Small intestine (tissue), 7 donors: ENCODE results near the gene C18orf63. TPM values are rescaled to one million over a fixed set of nuclear protein-coding genes. Genes with fewer than 3 reads are reported as not detected.

ENCODE experiments used
- DNase-seq, 2 donors: peaks; one replicate each; pipeline versions ENCODE4 v3.0.0 to v3.0.0-alpha.2; 2013
- FAIRE-seq: peaks from 2 replicates; lab custom pipeline; 2012; peaks lifted over from hg19 to GRCh38; lab: Jason Lieb, UNC
- H3K27ac ChIP-seq, 3 donors: one replicate each; pipeline ENCODE4 v1.5.1; 2013; ENCODE audit warnings: low read length in 2 of 3, mild to moderate bottlenecking in 2 of 3, control low read depth in 1 of 3, inconsistent platforms in 1 of 3, low read depth in 1 of 3, moderate library complexity in 1 of 3
- H3K27me3 ChIP-seq, 3 donors: one replicate each; pipeline ENCODE4 v1.6.1; 2013; ENCODE audit warnings: low read length in 3 of 3, inconsistent platforms in 1 of 3; ENCODE audit not compliant: control insufficient read depth in 3 of 3, insufficient read depth in 3 of 3
- H3K36me3 ChIP-seq, 3 donors: one replicate each; pipeline ENCODE4 v1.6.1; 2013; ENCODE audit warnings: low read length in 3 of 3, inconsistent platforms in 1 of 3, low read depth in 1 of 3, mild to moderate bottlenecking in 1 of 3, moderate library complexity in 1 of 3; ENCODE audit not compliant: control insufficient read depth in 3 of 3, insufficient read depth in 2 of 3
- H3K4me1 ChIP-seq, 3 donors: one replicate each; pipeline ENCODE4 v1.6.1; 2013; ENCODE audit warnings: low read length in 2 of 3, inconsistent platforms in 1 of 3, low read depth in 1 of 3, mild to moderate bottlenecking in 1 of 3, moderate library complexity in 1 of 3; ENCODE audit not compliant: control insufficient read depth in 3 of 3, insufficient read depth in 2 of 3
- H3K4me3 ChIP-seq, 3 donors: one replicate each; pipeline ENCODE4 v1.5.1; 2013; ENCODE audit warnings: low read length in 3 of 3, control low read depth in 1 of 3, inconsistent platforms in 1 of 3, low read depth in 1 of 3, mild to moderate bottlenecking in 1 of 3, moderate library complexity in 1 of 3
- H3K9me3 ChIP-seq, 2 donors: one replicate each; pipeline ENCODE4 v1.6.1; 2013; ENCODE audit warnings: low read depth in 1 of 2, low read length in 1 of 2; ENCODE audit not compliant: control insufficient read depth in 2 of 2, insufficient read depth in 1 of 2
- WGBS, 3 donors: extraction: QIAGEN DNeasy Blood & Tissue Kit; methylation state at CpG; one replicate each; pipeline ENCODE4 v1.1.7; 2013; 5-methylcytosine and 5-hydroxymethylcytosine counted together
- polyA plus RNA-seq, 4 donors: library from polyadenylated mRNA; stranded (reverse) in 3 of 4; unstranded in 1 of 4; fragments of 200-250 nt in 3 of 4; fragments of 120-200 nt in 1 of 4; gene quantifications; one replicate each; pipeline versions ENCODE4 v1.2.1 to v1.2.3, GENCODE V29; 2013
- donor health status: healthy with polysubstance abuse.
- donor health status: control.
- donor health status: control.
- donor health status: Bipolar disorder and iron deficiency.
- donor health status: healthy.

Gene C18orf63
- polyA plus RNA-seq, 4 donors = not detected

DNA sequence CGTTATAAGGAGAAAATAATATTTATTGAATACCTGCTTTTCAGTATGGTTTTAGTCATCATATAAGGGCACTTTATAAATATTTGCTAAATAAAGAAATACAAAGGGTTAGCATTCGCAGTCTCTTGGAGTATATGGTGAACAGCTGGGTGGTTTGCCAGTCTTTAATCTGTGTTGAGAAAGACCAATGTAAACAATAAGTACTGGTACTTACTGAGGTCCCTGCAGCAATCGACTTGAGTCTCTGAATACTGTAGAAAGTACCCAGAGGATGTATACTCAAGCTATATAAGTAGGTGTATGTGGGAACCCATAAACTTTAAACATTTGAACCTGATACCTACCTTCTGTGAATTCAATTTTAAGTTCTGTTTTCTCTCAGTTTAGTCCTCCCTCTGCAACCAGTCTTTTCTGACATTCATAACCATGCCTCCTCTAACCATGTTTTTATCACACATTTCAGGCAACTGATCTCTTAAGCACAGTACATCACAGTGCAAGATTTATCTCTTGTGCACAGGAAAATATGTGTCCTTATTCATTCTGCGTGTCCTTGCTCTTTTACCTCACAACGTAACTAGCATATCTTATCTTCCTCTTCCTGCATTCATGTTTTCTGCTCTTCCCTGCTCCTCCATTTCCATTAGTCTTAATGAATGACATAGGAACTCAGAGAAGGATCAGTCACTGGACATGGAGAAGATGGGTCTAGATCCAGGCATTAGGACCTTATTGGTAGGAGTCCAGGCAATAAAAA is 21.7 kb downstream of the C18orf63 start:
- FAIRE-seq (no peak), DNase-seq (no peak)
- H3K4me3 ChIP-seq = no peak overlapping the region
- H3K27me3 ChIP-seq = no peaks in the 10 kb centered on the region
- no peaks in the 10 kb centered on the region for H3K9me3 ChIP-seq
- H3K27ac ChIP-seq = no peak overlapping the region
- H3K4me1 ChIP-seq = no peaks in the 10 kb centered on the region
- H3K36me3 ChIP-seq = no peaks in the 10 kb centered on the region
- WGBS, 3 donors = 74 to 81% (median 78%) methylated on average over 5 of the region's 5 CpGs

DNA sequence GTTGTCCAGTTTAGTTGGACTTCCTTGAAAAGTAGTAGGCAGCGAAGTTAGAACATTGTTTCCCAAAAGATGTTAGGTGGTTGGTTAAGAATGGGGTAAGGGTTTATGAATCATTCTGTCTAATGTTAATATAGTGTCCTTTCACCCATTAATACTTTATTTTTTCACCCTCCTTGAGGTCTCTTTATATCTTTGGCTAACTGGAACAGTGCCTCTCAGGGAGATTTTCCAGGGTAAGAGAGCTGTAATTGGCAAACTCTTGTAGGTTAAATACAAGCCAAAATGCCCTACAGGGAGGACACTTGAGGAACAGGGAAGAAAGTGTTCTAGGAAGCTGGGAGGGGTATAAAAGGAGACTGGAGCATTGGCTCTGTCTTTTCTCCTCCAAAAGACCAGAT is 22.3 kb downstream of the C18orf63 start:
- Histone ChIP-seq H3K9me3 (no peaks in the 10 kb centered on the region), H3K27me3 (no peaks in the 10 kb centered on the region), H3K4me3 (no peak overlapping the region), H3K36me3 (no peaks in the 10 kb centered on the region), H3K27ac (no peak overlapping the region), H3K4me1 (no peaks in the 10 kb centered on the region)
- FAIRE-seq = no peak
- 81 to 92% (median 86%) methylated on average over 1 of the region's 1 CpG for WGBS, 3 donors
- DNase-seq = no peak

DNA sequence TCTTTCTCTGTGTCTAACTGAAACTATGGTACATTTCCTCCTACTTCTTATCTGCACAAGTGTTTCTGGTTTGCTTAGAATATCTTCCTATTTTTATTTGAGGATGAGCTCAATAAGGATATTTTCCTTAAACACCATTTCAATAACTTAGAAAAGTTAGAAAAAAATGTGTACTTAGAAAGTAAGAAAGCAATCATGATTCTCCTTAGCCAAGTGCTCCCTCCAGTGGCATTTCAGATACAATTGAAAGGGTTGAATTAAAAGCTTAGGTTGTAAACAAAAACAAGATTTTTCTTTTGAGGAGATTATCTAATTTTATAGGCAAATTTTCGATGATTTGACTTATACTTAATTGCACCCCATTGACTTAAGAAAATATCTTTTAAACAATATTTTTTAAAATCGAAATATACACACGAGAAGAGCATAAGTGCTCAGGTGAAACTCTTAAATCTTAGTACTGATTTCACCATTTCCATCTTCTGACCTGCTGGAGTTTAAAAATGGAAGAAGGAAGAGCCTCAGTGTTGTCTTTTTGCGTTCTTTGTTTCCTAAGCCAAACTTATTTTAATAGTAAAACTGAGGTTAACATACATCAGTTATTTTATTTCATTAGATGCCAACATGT is 26.9 kb downstream of the C18orf63 start:
- 11 to 19% (median 19%) methylated on average over 4 of the region's 4 CpGs for WGBS, 3 donors
- H3K36me3 ChIP-seq = no peaks in the 10 kb centered on the region
- H3K27me3 ChIP-seq = no peaks in the 10 kb centered on the region
- H3K4me3 ChIP-seq = no peak overlapping the region
- H3K9me3 ChIP-seq = no peaks in the 10 kb centered on the region
- H3K27ac ChIP-seq = no peak overlapping the region
- DNase-seq (peak; percentile 64 to 72), FAIRE-seq (peak; percentile 81)
- H3K4me1 ChIP-seq = no peaks in the 10 kb centered on the region

DNA sequence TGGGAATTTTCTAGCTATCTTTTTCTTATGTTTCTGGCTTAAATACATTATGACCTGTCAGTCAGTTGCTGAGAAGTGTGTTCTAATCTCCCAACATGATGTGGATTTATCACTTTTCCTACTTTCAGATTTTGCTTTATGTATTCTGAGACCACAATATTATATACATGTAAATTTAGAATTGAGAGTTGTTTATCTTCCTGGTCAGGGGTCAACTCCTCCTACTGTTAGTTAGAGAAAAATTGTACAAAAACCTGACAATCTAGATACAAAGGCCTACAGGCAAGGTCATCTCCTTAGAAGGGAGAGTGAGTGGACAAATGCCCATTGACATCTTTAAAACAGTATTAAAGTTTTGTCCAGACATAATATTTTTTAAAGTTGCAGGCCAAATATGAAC is 30.6 kb downstream of the C18orf63 start:
- Histone ChIP-seq H3K27me3 (no peaks in the 10 kb centered on the region), H3K9me3 (no peaks in the 10 kb centered on the region), H3K4me3 (no peak overlapping the region), H3K36me3 (no peaks in the 10 kb centered on the region), H3K27ac (no peak overlapping the region), H3K4me1 (no peaks in the 10 kb centered on the region)
- DNase-seq (no peak), FAIRE-seq (no peak)

DNA sequence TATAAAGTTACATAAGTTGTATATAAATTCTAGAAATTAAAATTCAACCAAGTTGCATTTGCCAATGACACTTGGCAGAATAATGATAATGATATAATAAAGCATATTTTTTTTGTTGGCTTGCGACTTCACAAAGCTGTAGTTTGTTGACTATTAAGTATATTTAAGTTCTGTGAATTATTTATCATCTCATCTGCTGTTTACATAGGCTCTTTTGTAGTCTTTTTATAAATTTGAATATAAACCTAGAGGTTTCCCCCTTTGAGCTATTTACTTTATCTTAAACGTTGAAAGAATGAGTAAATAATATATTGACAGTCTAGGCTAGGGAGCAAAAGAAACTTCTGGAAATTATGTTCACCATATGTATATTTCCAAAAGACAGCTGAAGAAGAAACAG is 32.9 kb downstream of the C18orf63 start:
- no peak for FAIRE-seq
- Histone ChIP-seq H3K36me3 (no peaks in the 10 kb centered on the region), H3K9me3 (no peaks in the 10 kb centered on the region), H3K27ac (no peak overlapping the region), H3K27me3 (no peaks in the 10 kb centered on the region), H3K4me1 (no peaks in the 10 kb centered on the region), H3K4me3 (no peak overlapping the region)
- DNase-seq = no peak
- 56 to 64% (median 61%) methylated on average over 2 of the region's 2 CpGs for WGBS, 3 donors

DNA sequence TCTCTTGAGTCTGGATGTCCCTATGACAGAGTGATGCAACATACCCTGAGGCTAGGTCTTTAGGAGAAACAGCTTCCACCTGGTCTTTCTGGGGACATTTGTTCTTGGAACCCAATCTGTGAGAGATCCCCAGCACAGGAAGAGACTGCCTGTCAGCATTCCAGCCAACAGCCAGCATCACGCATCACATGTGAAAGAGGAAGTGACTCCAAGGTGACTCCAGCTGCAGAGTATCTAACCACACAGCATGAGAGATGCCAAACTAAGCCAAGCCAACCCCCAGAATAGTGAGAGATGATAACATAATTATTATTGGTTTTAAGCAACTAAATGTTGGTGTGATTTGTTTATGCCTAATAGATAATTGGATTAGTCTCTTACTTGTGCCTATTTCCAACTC is 35.7 kb downstream of the C18orf63 start:
- DNase-seq (no peak), FAIRE-seq (no peak)
- H3K27ac ChIP-seq = no peak overlapping the region
- 58 to 82% (median 74%) methylated on average over 1 of the region's 1 CpG for WGBS, 3 donors
- H3K4me3 ChIP-seq = no peak overlapping the region
- no peaks in the 10 kb centered on the region for H3K4me1 ChIP-seq
- H3K9me3 ChIP-seq = no peaks in the 10 kb centered on the region
- H3K36me3 ChIP-seq = no peaks in the 10 kb centered on the region
- no peaks in the 10 kb centered on the region for H3K27me3 ChIP-seq

DNA sequence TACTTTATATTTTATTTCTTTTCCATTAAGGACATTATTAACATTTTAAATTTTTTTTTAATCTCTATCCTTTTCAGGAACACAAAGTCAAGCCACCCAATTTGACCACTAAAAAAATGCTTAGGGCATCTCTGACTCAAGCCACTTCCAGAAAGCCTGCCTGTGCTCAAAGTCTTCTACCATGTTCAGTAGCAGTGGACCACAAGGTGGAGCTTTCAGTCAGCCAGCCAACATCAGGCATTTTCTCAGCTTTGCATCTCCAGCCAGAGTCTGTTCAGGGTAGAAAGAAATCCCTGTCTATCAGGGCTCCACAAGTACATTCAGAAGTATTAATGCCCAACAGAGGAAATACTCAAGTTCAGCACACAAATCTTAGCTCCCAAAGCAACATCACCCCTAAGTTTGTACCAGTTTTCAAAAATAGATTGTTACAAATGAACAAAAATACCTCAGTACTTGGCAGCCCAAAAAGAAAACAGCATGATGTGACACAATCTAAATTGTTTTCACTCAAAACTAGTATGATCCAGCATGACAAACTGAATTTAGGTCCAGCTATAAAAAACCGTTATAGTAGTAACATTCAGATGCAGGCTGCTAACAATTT is 37.6 kb downstream of the C18orf63 start:
- Histone ChIP-seq H3K4me3 (no peak overlapping the region), H3K4me1 (peaks cover 0 to 2% (median 2%) of the 10 kb centered on the region in 3 donors), H3K27me3 (no peaks in the 10 kb centered on the region), H3K36me3 (no peaks in the 10 kb centered on the region), H3K9me3 (no peaks in the 10 kb centered on the region), H3K27ac (no peak overlapping the region)
- peak; percentile 78 to 83 for DNase-seq
- FAIRE-seq = peak; percentile 26
- WGBS, 3 donors = 80 to 92% (median 82%) methylated on average over 1 of the region's 1 CpG

DNA sequence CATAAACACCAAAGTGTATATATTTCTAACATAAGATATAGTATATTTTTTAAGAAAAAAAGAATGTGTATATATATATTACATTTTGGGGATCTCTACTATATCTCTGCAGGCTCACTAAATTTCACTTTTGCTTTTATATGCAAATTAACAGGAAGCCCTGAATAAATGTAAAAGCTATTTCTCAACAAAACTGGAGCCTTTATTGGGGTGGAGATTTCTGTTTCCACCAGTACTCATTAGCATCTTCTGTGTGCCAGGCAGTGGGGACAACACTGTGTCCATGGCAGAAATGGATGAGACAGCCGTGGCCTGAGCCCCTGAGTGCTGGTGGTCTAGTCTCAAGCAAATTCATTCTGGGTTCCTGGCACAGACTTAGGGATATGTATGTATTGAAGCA is 41.3 kb downstream of the C18orf63 start:
- H3K27ac ChIP-seq = no peak overlapping the region
- no peak overlapping the region for H3K4me3 ChIP-seq
- 79 to 82% (median 80%) methylated on average over 1 of the region's 1 CpG for WGBS, 3 donors
- H3K9me3 ChIP-seq = no peaks in the 10 kb centered on the region
- no peak for FAIRE-seq
- H3K4me1 ChIP-seq = peaks cover 0 to 2% (median 2%) of the 10 kb centered on the region in 3 donors
- no peak for DNase-seq
- H3K36me3 ChIP-seq = no peaks in the 10 kb centered on the region
- H3K27me3 ChIP-seq = no peaks in the 10 kb centered on the region
